ENCODE data around the gene CDC5L.

CDC5L gene

GRCh38 chr6:44452725-44453124 is 65.2 kb downstream of the CDC5L start:
- no peak for DNase-seq (ENCODE audit: low read depth, low spot score)

GRCh38 chr6:44453146-44453545 is 65.6 kb downstream of the CDC5L start:
- no peak for DNase-seq (ENCODE audit: low read depth, low spot score)

DNA sequence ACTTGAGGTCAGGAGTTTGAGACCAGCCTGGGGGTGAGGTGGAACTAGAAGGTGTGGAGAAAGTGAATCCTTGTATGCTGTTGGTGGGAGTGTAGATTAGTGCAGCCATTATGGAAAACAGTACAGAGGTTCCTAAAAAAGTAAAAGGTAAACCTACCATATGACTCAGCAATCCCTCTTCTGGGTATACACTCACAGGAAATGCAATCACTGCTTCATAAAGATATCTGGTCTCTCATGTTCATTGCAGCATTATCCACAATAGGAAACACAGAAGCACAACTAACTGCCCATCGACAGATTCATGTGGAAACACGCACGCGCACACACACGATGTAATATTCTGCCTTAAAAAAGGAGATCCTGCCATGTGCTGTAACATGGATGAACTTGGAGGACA is 66.7 kb downstream of the CDC5L start:
- no peak for DNase-seq (ENCODE audit: low read depth, low spot score)

DNA sequence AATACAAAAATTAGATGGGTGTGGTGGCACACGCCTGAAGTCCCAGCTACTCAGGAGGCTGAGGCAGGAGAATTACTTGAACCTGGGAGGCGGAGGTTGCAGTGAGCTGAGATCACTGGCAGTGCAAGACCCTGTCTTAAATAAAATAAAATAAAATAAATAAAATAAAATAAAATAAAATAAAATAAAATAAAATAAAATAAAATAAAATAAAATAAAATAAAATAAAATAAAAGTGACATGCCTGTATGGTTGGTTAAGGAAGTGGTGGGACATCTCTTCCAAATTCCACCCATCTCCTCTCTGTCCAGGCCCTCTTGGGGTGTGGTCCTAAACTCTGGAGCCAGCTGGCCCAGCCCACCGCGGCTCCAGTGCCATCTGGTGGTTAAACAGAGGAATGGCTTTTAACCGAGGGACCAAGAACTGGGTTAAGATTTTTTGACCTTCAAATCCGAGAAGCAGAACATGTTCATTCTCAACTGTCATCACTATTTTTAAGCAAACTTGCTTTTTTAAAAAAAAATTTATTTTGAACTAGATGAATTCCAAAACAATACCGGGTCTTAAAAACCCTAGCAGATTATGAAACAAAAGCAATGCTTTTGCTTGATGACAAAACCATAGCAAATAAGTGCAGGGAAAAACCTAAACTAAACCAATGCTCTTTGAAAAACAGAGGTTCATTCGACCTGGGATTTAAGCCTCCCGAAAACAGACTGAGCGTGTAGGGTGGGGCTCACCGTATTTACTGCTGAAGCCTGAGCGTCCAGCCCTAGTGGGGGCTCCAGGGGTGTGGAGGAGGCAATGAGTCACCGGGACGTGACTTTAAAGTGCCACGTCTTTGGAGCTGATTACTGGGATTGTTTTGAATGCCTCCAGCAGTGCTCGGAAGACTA is 68.8 kb downstream of the CDC5L start:
- DNase-seq (ENCODE audit: low read depth, low spot score) = no peak

DNA sequence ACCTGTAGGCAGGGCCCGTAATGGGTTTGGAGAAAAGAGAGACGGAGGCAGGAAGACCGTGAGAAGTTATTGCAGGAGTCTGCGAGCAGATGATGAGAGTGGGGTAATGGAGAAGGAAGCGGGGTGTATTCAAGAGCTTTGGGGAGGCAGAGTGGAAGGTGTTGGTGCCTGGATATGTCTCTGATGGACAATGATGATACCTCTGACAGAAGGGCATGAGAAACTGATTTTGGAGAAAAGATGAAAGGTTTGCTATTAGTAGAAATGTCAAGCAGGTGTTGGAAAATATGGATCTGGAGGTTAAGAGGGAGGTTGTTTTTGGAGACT is 69.4 kb downstream of the CDC5L start:
- no peak for DNase-seq (ENCODE audit: low read depth, low spot score)

DNA sequence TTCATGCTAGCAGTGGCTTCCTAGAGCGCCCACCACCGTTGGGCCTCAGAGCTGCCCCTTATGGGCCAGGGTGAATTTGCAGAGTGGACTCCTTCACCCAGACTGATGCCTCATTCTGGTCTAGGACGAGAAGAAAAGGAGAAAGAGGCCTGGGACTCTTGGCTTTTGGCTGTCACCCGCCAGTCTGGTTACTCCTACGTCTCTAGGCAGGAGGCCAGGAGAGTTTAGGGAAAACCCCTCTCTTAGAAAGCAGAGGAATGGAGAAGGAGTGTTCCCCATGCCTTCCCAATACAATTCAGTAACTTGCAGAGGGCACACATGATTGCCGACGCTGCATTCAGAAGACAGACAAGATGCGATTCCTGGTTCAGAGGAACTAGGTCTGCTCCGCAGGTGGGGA is 70.1 kb downstream of the CDC5L start:
- DNase-seq (ENCODE audit: low read depth, low spot score) = no peak

DNA sequence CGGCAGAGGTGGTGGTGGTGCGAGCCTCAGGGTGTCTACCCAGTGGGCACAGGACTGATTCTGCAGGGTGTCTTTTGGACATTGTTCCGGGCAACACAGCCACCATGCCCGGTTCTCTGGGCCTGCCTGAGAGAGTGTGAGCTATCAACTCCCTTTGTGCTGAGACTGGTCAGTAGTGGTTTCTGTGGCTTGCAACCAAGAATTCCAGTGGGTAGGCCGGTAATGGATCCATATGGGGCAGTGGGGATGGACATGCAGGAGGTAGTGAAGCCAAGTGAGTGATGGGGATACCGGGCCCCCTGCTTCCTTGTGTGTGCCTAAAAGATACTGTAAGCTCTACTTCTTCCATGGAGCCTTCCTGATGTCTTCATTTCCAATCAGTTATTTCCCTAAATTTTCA is 71.0 kb downstream of the CDC5L start:
- DNase-seq (ENCODE audit: low read depth, low spot score) = no peak

- DNase-seq (ENCODE audit: low read depth, low spot score) = no peak
Measured at GRCh38 chr6:44462335-44462734, 74.8 kb downstream of the CDC5L start.

GRCh38 chr6:44462797-44463727 is 75.6 kb downstream of the CDC5L start:
- DNase-seq (ENCODE audit: low read depth, low spot score) = no peak

DNA sequence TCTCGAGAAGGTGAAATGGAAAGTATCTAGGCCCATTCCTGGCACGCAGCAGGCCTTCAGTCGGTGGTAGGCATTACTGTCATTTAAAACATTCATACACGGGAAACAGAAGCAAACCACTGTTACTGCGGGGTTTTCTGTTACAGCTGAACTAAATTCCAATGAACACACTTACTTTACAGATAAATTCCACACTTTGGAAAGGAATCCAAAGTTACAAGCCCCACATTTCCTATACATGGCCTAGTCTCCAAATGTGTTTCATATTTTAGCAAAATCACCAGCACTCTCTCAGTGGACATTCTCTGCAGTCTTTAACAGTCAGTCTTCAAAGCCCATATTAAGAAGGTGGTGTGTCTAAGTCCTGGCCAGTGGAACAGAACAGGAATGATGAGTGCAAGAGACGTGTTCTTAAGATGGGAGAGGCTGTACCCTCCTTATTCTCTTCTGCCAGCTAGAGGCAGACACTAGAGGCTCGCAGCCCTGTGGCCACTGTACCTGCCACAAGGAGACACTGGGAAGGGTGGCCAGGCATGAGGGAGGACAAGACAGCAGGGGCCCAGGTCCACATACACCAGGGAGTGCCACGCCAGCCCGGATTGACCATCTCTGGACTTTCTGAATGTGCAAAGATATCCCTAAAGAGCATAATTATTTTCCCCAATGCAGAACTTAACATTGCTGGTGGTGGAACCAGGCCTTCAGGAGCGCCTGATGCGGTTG is 76.4 kb downstream of the CDC5L start:
- no peak for DNase-seq (ENCODE audit: low read depth, low spot score)

GRCh38 chr6:44464527-44465310 is 77.2 kb downstream of the CDC5L start:
- no peak for DNase-seq (ENCODE audit: low read depth, low spot score)

DNA sequence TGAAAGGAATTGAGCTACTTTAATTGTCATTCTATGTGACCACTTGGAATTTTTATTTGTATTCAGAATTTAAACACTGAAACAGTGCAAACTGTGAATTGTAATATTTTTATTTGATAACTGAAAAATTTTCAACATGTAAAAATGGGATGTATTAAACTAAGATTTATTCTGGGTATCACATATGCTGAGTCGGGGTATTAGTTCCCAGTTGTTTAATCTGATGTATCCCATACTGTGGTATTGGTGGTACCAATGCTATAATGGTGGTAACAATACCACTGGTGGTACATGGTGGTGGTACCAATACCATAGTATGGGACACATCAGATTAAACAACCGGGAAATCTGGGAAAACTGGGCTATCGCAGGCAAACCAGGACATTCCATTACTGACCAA is 79.4 kb downstream of the CDC5L start:
- no peak for DNase-seq (ENCODE audit: low read depth, low spot score)

- DNase-seq (ENCODE audit: low read depth, low spot score) = no peak
Measured at GRCh38 chr6:44468835-44469234, 81.3 kb downstream of the CDC5L start.

GRCh38 chr6:44470115-44470464 is 82.6 kb downstream of the CDC5L start:
- DNase-seq (ENCODE audit: low read depth, low spot score) = no peak

GRCh38 chr6:44470746-44471145 is 83.2 kb downstream of the CDC5L start:
- DNase-seq (ENCODE audit: low read depth, low spot score) = no peak

- DNase-seq (ENCODE audit: low read depth, low spot score) = no peak
Measured at GRCh38 chr6:44471271-44471981, 83.9 kb downstream of the CDC5L start.

- no peak for DNase-seq (ENCODE audit: low read depth, low spot score)
Measured at GRCh38 chr6:44472250-44472945, 84.9 kb downstream of the CDC5L start.

DNA sequence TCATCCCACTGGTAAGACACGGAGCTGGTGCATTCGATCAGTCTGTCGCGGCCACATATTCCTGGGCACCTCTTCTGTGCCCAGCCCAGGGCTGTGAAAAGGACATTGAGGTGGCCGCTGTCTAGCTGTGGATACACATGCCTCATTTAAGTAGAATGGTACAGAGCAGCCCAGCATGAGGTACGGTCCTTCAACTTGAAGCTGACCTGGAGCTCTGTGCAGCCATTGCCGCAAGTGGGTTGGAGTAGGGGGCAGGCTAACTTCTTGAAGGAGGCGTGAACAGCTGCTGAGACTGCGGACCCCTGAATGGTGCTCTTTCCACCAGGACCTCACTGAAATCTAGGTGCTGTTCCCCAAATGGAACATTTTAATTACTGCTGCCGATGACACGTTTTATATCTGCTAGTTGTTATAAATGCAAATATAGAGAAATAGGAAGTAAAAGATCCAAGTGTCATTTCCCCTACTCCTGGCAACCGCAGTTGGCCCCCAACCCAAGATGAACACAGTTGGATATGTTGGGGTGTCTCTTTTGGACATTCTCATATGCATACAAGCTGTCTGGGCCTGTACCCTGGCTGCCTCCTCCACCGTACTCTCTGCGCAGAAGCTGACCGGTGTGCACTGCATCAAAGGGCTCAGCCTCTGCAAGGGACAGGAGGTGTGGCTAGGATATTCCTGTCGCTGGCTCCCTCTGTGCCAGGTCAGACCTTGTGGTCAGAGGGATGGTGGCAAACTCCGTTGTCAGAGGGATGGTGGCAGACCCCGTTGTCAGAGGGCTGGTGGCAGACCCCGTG is 86.1 kb downstream of the CDC5L start:
- DNase-seq (ENCODE audit: low read depth, low spot score) = no peak

GRCh38 chr6:44474190-44474631 is 86.7 kb downstream of the CDC5L start:
- DNase-seq (ENCODE audit: low read depth, low spot score) = no peak

All from brain pericyte (primary cell).